Right renal pelvis (tissue), 4 donors: ENCODE results near the gene FNDC11. TPM values are rescaled to one million over a fixed set of nuclear protein-coding genes. Genes with fewer than 3 reads are reported as not detected.

Source experiments
- DNase-seq, 4 donors: peaks; one replicate each; pipeline ENCODE4 v3.0.0-alpha.2; 2013; ENCODE audit warnings: low read depth in 4 of 4, low spot score in 3 of 4, missing footprints in 1 of 4
- polyA plus RNA-seq, 4 donors: library from polyadenylated mRNA; unstranded; fragments of 120-200 nt; gene quantifications; one replicate each; pipeline ENCODE4 v1.2.1, GENCODE V29; 2013; ENCODE audit not compliant: insufficient read length in 4 of 4

Gene FNDC11
- polyA plus RNA-seq, 4 donors: 0.90 to 2.1 (median 1.1) TPM

DNA sequence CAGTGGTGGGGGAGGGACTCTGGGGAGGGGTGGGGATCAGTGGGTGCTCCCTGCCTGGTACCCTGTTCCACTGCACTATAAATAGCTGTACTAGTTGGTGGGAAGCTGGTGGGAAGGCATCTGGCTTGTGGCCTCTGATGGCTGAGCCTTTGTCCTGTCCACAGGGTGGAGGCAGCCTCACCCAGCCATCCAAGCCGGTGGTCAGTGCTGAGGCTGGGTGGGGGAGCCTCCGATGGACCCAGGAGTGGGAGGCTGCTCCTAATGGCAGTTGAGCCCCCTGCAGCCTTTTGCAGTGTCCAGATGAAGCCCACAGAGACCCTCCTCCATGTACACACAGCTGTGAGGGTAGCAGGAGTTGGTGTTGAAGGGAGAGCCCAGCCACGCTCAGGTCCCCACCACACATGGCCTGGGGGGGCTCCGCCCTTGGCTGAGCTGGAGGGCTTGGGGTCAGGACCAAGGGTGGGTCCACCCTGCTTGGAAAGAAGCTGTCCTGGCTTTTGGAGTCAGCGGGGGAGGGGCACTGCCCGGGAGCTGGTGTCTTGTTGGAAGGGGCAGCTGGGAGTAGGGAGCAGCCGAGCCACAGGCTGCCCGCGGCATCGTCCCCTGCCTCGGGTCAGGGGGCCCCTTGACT is 30.9 kb upstream of the FNDC11 start:
- no peak for DNase-seq

DNA sequence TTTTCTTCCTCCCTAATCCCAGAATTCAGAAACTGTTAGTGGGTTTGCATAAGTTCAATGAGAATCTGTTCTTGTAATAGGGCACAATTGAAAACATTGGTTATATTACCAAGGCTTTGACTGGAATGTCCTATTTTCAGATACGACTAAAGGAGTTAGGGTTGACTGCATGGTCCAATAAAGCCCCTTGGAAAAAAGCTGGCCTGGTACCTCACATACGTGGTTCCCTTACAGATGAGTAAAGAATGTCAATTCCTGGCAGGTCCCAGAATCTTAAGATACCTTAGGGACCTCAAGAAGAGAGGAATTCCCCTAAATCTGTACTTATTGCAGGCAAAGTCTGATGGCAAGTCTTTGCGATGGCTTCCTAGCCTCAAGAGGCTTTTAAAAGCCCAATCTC is 28.8 kb upstream of the FNDC11 start:
- no peak for DNase-seq

DNA sequence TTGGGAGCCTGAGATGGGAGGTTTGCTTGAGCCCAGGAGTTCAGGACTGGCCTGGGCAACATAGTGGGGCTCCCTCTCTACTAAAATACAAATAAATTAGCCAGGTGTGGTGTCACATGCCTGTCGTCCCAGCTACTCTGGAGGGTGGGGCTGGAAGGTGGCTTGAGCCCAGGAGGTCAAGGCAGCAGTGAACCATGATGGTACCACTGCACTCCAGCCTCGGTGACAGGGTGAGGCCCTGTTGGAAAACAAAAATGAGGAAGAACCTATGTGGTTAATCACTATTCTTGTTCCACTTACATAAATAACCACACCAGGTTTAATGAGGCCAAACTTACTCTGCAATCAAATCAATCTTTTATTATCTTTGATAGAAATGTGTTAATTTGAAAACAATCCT is 28.0 kb upstream of the FNDC11 start:
- DNase-seq: no peak

DNA sequence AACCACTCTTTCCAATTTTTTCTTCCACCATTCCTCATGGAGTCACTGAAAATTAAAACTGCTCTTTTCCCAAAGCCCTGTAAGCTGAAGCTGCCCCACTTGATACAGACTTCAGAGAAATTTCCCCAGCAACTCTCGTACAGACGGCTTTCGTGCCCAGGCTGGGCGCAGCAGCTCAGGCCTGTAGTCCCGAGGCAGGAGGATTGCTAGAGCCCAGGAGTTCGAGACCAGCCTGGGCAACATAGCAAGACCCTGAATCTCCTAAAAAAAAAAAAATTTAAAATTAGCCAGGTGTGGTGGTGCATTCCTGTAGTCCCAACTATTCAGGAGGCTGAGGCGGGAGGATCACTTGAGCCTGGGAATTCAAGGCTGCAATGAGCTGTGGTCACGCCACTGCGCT is 26.8 kb upstream of the FNDC11 start:
- no peak for DNase-seq

DNA sequence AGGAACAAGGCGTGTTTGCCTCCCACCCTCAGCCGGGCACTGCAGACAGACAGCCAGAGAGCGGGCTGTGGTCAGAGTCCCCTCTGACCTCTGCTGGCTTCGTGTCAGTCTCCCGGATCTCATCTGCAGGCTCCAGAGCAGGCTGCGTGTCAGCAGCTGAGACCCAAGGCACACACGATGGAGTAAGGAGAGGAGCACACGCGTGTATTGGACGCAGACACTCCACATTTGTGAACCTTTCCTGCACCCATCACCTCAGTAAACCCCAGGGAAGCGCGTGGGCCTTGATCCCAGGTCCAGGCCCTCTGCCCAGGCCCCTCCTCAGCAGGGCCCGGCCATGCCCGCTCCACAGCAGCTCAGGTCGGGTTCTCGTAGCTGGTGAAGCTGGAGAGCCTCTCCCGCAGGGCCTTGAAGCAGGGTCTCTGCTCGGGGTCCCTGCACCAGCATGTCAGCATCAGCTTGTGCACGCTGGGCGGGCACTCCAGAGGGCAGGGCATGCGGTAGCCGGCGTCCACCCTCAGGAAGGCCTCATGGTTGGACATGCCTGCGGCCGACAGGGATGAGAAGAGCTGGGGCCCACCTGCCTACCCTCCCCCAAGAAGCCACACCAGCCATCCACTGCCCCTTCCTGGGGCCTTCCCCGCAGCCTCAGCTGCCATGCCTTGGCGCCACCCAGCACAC is 24.6 kb upstream of the FNDC11 start:
- DNase-seq: no peak

DNA sequence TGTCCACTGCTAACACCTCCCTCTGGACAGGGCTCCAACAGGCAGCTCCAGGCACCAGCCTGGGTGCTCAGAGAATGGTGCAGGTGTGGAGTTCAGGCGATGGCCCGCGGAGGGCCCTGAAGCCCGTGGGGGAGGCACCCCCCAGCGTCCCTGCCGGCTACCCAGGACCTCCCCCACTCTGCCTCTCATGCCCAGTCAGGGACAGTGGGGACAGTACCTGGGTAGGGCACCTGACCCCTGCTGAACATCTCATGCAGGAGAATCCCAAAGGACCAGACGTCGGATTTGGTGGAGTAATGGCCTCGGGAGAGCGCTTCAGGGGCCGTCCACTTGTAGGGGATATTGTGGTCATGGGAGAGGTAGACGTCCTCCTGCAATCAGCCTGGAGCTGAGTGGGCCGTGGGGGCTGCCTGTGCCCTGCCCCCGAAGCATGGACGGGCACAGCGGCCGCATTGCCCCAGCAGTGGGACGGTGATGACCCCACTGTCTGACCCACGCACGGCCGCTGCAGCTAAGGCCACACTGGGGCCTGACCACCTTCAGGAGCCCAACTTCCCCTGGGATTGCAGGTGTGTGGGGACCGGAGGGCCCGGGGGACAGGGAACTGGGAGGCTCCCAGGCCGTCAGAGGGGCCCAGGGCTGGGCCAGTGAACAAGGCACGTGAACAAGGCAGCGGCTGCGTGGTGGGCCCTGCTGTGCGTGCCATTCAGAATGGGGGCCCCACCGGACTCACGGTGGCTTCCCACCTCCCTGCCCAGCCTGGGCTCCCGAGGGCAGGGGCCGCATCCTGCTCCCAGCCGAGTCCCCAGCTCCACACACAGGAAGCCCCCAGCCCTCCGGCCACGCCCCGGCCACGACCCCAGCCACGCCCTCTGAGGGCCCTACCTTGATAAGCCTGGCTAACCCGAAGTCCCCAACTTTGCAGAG is 23.8 kb upstream of the FNDC11 start:
- no peak for DNase-seq

DNA sequence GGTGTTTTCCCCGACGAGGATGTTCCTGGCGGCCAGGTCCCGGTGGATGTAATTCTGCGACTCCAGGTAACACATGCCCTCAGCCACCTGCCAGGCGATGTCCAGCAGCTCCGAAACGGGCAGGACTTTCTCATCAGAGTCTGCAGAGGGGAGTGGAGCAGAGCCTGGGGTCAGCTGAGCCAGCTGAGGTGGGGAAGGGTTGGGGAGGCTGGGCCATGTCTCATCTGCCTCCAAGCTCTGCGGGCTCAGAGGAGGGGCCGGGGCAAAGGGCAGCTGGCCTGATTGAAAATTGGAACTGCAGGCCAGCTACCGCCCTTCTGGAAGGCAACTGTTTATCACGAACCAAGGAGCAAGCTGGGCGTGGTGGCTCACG is 23.2 kb upstream of the FNDC11 start:
- no peak for DNase-seq

DNA sequence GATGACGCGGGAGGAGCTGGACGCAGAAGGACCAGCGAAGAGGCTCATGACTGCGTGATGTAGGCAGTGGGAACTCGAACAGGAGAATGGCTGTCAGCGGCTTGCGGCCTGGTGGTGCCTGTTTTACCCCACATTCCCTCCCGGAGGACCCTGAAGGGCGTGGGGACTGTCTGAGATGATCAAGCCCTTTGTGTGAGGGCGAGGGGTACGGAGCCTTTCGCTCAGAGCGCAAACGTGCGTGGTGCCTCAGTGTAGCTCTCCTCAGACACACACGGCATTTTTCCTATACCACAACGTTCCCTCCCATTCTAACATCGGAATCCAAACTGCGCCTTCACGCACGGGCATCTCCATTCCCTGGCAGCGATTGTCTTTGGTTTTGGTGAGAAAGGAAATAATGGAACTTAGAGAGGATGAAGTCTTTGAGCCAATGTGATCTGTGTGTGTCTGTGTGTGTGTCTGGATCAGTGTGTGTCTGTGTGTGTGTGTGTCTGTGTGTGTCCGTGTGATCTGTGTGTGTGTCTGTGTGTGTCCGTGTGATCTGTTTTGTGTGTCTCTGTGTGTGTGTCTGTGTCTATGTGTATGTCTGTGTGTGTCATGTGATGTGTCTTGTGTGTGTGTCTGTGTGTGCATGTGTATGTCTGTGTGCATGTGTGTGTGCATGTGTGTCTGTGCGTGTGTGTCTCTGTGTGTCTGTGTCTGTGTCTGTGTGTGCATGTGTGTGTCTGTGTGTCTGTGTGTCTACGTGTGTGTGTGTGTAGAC is 22.1 kb upstream of the FNDC11 start:
- DNase-seq: no peak

DNA sequence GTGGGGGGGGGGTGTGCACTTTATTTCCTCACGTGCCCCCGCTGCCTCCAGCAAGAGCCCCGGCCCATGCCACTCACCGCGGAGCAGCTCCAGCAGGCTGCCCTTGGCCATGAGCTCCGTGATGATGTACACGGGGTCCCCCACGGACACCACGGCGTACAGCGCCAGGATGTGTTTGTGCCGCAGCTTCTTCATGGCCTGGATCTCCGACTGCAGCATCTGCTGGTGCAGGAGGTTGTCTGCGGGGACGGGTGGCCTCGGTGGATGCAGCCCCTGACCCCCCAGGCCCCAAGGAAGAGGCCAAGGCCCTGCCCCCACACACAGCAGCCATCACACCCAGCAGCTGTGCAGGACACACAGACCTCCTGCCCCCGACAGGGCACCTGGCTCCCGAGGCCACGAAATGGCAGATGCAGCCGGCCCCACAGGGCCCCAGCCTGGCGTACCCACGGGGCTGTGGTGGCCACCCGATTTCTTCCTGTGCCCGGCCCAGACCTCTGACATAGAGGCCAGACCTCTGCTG is 21.4 kb upstream of the FNDC11 start:
- no peak for DNase-seq

DNA sequence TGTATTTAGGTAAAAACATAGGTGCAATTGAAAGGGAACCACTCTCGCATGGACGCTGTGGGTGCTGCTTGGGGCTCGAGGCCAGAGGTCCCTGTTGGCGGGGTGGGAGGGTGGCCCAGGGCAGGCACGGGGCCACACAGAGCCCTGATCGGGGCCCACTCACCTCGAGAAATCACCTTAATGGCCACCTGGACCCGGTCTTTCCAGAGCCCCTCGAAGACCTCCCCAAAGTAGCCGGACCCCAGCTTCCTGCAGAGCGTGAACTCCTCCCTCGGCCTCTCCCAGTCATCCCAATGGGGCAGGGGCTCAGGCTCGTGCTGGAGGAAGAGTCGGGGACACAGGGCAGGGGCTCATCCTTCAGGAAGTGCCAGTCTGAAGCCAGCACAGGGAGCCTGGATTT is 20.6 kb upstream of the FNDC11 start:
- DNase-seq: no peak

DNA sequence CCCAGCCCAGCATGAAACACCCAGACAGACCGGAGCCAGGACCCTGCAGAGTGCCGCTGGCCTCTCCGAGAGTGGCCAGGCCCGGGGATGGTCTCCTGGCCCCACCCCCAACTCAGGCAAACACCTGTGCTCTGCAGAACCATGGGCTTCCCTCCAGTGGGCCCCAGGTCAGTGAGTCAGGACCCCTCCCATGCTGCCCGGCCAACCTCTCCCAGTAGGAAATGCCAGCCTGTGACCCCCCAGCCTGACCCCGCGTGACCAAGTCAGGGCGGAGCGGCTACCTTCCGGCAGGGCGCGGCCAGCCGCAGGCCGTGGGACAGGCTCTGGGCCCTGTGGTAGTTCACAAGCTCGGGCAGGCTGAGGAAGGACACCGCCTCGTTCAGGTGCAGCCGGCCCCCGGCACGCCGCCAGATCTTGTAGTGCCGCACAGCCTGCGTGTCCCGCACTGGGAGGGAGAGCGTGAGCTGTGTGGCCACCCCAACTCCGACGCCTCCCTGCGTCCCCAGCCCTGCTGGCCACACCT is 20.0 kb upstream of the FNDC11 start:
- no peak for DNase-seq

DNA sequence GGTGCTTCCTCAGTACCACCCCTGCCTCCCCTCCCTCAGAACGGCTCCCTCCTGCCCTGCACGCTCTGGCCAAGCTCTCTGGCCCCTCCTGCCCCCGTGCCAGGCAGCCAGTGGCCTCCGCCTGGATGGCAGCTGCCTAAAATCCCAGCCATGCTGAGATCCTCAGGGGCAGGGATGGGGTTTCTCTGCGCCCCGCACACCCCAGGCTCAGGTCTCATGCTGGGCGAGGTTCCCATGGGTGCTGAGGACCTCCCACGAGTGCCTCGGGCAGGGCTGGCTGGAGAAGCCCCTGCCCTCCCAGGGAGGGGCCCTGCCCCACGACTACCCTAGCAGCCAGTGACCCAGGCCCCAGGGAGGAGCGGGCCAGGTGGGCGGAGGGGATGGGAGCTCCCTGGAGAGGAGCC is 19.5 kb upstream of the FNDC11 start:
- no peak for DNase-seq

DNA sequence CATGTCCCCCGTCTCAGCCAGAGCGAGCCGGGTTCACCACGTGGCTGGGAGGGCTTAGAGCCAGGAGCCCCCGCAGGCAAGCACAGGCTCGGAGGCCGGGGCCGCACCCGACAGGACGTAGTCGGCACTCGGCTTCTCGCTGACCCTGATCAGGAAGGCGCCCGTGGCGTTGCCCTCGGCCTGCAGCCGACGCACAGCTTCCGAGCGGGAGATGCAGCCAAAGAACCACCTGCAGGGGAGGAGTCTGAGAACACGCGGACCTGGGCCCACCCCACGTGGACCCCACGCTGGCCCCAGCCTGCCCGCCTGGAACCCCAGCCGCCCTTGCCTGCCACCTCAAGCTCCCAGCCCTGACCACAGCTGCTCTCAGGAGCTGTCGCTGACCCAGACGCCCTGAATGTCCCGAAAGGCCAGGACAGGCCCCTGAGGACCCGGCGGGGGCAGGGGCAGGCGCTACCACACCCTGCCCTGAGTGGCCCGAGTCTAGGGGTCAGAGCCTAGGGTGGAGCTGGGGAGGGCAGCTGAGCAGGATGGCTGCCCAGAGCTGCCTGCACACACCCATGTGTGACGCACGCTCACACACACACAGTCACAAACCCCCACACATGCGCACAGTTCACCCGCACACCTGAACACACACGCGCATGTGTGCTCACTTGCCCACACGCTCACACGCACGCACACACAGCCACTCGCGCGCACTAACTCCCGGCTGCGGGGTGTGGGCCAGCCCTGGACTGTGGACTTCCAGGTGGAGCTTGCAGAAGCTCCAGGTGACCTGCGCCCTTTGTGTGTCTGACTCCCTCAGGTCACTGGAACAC is 18.9 kb upstream of the FNDC11 start:
- no peak for DNase-seq

DNA sequence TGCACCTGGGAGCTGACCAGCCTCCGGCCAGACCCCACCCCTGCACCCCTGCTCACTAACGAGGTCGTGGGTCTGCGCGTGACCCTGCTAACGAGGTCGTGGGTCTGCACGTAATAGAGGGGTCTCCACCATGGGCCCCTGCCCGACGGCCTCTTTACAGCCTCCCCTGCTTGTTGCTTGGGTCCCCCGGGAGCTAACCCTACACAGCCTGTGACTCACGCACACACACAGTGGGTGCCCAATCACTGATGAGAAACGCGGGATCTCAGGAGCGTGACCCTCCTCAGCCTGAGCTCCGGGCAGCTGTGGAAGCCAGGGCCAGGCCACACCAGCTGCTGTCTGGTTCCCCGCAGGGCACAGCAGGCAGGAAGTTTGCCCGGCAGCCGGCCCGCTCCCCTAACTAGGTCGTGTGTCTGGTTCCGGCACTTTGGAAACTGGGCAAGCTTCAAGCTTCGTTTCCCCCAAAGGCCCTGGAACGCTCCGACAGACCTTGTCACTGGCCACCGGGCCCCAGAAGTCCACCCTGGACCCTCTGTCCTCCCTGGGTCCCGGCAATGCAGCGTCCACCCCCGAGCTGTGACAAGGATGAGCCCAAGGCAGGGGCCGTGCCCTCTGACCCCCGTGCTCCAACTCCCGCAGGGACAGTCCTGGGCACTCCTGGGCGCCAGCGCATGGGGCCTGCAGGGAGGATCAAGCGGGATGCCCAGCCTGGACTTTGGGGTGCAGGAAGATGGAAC is 17.6 kb upstream of the FNDC11 start:
- no peak for DNase-seq

DNA sequence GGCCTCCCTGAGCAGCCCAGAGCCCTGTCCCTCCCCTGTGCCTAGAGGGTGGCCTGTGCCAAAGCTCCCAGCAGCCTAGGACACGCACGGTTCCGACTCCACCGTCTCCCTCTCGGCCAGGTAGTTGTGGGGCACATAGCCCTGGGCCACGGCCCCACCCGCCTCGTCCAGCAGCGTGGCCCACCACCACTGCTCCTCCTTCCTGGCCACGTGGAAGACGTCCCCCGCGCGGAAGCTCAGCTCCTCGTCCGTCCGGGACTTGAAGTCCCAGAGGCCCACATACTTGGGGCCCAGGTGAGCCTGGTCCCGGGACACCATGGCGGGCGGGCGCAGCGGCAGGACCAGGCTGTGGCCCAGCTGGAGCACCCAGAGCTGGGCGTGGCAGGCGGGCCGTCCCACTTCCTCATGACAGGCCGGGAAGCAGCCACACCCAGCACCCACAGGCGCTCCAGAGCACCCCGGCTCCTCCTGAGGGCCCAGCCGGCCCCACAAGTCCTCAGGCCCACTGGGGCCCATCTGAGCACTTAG is 16.9 kb upstream of the FNDC11 start, which contains the start of gene PTK6:
PTK6 (minus strand) TSS at position 380 of the 528 bp plus-strand sequence; CDS start at position 318, 62 bp downstream.
- no peak for DNase-seq

DNA sequence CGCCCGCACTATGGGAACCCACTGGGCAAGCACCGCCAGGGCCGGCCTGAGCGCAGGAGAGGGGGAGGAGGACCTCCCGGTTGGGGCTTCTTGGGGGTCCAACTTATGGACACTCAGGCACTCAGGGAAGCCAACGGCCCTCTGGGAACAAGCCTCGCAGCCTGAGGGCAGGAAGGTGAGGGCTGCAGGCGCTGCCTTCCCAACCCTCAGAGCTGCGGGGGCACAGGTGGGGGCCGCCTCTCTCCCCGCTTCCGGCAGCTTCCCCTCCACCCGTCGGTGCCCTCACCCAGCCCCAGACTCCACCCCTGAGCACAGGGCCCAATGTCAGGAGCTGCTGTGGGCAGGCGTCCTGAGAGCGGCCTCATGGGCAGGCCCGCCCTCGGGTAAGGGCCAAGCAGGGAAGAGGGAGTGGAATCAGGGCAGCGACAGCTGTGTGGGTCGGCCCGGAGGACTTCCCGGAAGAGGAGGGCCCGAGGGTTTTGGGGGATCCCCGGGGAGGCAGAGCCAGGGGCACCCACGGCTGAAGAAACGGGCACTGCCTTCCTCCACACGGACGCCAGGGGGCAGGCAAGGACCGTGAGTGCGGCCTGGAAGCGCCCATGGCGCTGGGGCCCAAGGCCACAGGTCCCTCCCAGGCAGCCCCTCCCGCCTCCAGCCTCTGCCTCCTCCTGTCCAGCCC is 16.3 kb upstream of the FNDC11 start:
- peak; percentile 64 to 78 (median 68) for DNase-seq

DNA sequence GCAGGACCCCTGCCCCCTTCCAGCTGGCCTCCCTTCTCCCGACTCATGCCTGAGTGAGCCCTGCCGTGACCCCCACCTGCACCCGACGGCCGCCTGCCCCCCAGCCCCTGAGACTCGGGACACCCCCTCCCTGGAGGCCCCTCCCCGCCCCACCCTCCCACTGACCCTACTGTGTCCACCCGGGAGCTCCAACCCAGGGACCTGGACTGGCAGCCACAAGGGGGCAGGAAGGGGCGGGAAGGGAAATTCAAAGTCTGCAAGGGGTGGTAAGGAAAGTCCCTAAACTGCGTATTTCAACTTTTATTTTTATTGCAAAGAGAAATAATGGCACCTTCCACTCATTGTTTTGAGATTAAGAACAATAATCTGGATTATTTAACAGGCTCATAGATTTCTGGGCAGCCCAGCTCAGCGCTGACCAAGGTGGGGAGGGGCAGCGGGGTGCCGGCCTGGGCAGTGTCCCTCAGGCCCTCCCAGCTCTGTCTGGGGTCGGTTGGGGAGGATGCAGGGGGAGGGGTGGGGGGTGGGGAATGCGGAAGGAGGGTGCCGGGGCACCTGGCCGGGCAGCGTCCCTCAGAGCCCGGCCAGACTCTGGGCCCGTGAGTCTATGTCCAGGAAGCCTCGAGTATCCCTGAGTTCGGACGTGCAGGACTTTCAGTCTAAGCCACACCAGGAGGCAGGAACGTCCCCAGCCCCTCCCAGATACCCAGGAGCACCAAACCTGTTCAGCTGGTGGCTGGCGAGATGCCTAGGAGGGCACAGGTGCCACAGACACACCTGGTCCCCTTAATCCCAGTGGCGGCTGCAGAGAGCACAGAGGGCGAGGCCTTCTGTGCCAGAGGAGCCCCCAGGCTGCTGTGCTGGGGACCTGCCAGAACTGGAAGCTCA is 15.5 kb upstream of the FNDC11 start:
- DNase-seq: no peak
